ENCODE results near the gene GALNT17.
A peak's percentile ranks its signal among the peaks of the same experiment; 100 is the strongest.

The GALNT17 gene

GRCh38 chr7:71598553-71598952 is 466.6 kb downstream of the GALNT17 start:
- Histone ChIP-seq H3K4ac (ENCODE audit: low read depth in 1 of 2, low read length in 2 of 2) (no peak overlapping the region), H3K36me3 (ENCODE audit: control insufficient read depth in 1 of 2, insufficient read depth in 2 of 2, low read depth in 1 of 2, low read length in 2 of 2) (no peaks in the 10 kb centered on the region), H3K9me3 (ENCODE audit: control insufficient read depth, low read length) (peaks cover 4% of the 10 kb centered on the region), H2BK12ac (ENCODE audit: low read length in 2 of 2) (no peak overlapping the region), H2BK15ac (ENCODE audit: low read depth, poor library complexity, severe bottlenecking) (no peak overlapping the region), H2BK120ac (ENCODE audit: low read depth, low read length) (no peak overlapping the region), H3K9ac (ENCODE audit: low read length) (no peak overlapping the region), H4K91ac (ENCODE audit: low read length) (no peak overlapping the region), H2BK5ac (ENCODE audit: low read depth, low read length, poor library complexity, severe bottlenecking) (no peak overlapping the region), H3K4me3 (ENCODE audit: insufficient read depth in 1 of 2, low read depth in 1 of 2, low read length in 2 of 2) (no peak overlapping the region), H3K18ac (ENCODE audit: low read depth in 1 of 2, low read length in 2 of 2) (no peak overlapping the region), H3K27me3 (ENCODE audit: control insufficient read depth in 1 of 2, insufficient read depth in 1 of 2, low read length in 2 of 2) (peaks cover 0 to 30% of the 10 kb centered on the region in 2 experiments), H3K4me1 (ENCODE audit: control insufficient read depth, insufficient read depth, low read depth, low read length) (no peaks in the 10 kb centered on the region), H3K27ac (ENCODE audit: low read length, poor library complexity, severe bottlenecking) (no peak overlapping the region), H2AK5ac (ENCODE audit: low read length, severe bottlenecking) (no peak overlapping the region), H3K4me2 (ENCODE audit: low read length, poor library complexity, severe bottlenecking) (no peak overlapping the region), H2AFZ (ENCODE audit: low read depth, low read length) (no peak overlapping the region), H3K23ac (ENCODE audit: low read length in 2 of 2) (no peak overlapping the region), H3K14ac (ENCODE audit: low read length in 2 of 2) (no peak overlapping the region), H4K8ac (ENCODE audit: low read length) (no peak overlapping the region), H3K79me1 (replicated peaks; ENCODE audit: low read length, poor library complexity, severe bottlenecking) (no peaks in the 10 kb centered on the region)
- WGBS = 83% methylated on average over 6 of the region's 6 CpGs
- no peak for DNase-seq

- H3K27ac ChIP-seq (ENCODE audit: low read length, poor library complexity, severe bottlenecking) = no peak overlapping the region
- H3K18ac ChIP-seq (ENCODE audit: low read depth in 1 of 2, low read length in 2 of 2) = no peak overlapping the region
- no peaks in the 10 kb centered on the region for H3K4me1 ChIP-seq (ENCODE audit: control insufficient read depth, insufficient read depth, low read depth, low read length)
- no peak overlapping the region for H2AK5ac ChIP-seq (ENCODE audit: low read length, severe bottlenecking)
- no peak overlapping the region for H2AFZ ChIP-seq (ENCODE audit: low read depth, low read length)
- no peak overlapping the region for H4K91ac ChIP-seq (ENCODE audit: low read length)
- H3K27me3 ChIP-seq (ENCODE audit: control insufficient read depth in 1 of 2, insufficient read depth in 1 of 2, low read length in 2 of 2) = peaks cover 0 to 38% of the 10 kb centered on the region in 2 experiments
- DNase-seq = no peak
- no peak overlapping the region for H3K23ac ChIP-seq (ENCODE audit: low read length in 2 of 2)
- H2BK5ac ChIP-seq (ENCODE audit: low read depth, low read length, poor library complexity, severe bottlenecking) = no peak overlapping the region
- 53% methylated on average over 6 of the region's 6 CpGs for WGBS
- H3K9ac ChIP-seq (ENCODE audit: low read length) = no peak overlapping the region
- no peak overlapping the region for H3K4ac ChIP-seq (ENCODE audit: low read depth in 1 of 2, low read length in 2 of 2)
- H3K36me3 ChIP-seq (ENCODE audit: control insufficient read depth in 1 of 2, insufficient read depth in 2 of 2, low read depth in 1 of 2, low read length in 2 of 2) = no peaks in the 10 kb centered on the region
- no peak overlapping the region for H2BK15ac ChIP-seq (ENCODE audit: low read depth, poor library complexity, severe bottlenecking)
- H2BK12ac ChIP-seq (ENCODE audit: low read length in 2 of 2) = no peak overlapping the region
- H2BK120ac ChIP-seq (ENCODE audit: low read depth, low read length) = no peak overlapping the region
- no peak overlapping the region for H3K4me3 ChIP-seq (ENCODE audit: insufficient read depth in 1 of 2, low read depth in 1 of 2, low read length in 2 of 2)
- H3K79me1 ChIP-seq (replicated peaks; ENCODE audit: low read length, poor library complexity, severe bottlenecking) = no peaks in the 10 kb centered on the region
- H3K9me3 ChIP-seq (ENCODE audit: control insufficient read depth, low read length) = peaks cover 4% of the 10 kb centered on the region
- no peak overlapping the region for H3K4me2 ChIP-seq (ENCODE audit: low read length, poor library complexity, severe bottlenecking)
- no peak overlapping the region for H3K14ac ChIP-seq (ENCODE audit: low read length in 2 of 2)
- no peak overlapping the region for H4K8ac ChIP-seq (ENCODE audit: low read length)
Measured at GRCh38 chr7:71601851-71602250, 469.9 kb downstream of the GALNT17 start.

- H3K4me1 ChIP-seq (ENCODE audit: control insufficient read depth, insufficient read depth, low read depth, low read length) = no peaks in the 10 kb centered on the region
- H2AFZ ChIP-seq (ENCODE audit: low read depth, low read length) = no peak overlapping the region
- peaks cover 0 to 28% of the 10 kb centered on the region in 2 experiments for H3K27me3 ChIP-seq (ENCODE audit: control insufficient read depth in 1 of 2, insufficient read depth in 1 of 2, low read length in 2 of 2)
- H3K36me3 ChIP-seq (ENCODE audit: control insufficient read depth in 1 of 2, insufficient read depth in 2 of 2, low read depth in 1 of 2, low read length in 2 of 2) = no peaks in the 10 kb centered on the region
- H3K79me1 ChIP-seq (replicated peaks; ENCODE audit: low read length, poor library complexity, severe bottlenecking) = no peaks in the 10 kb centered on the region
- H2BK120ac ChIP-seq (ENCODE audit: low read depth, low read length) = no peak overlapping the region
- 82% methylated on average over 9 of the region's 9 CpGs for WGBS
- no peak overlapping the region for H4K91ac ChIP-seq (ENCODE audit: low read length)
- H2BK15ac ChIP-seq (ENCODE audit: low read depth, poor library complexity, severe bottlenecking) = no peak overlapping the region
- H3K27ac ChIP-seq (ENCODE audit: low read length, poor library complexity, severe bottlenecking) = no peak overlapping the region
- no peak overlapping the region for H2BK5ac ChIP-seq (ENCODE audit: low read depth, low read length, poor library complexity, severe bottlenecking)
- no peak overlapping the region for H3K4me3 ChIP-seq (ENCODE audit: insufficient read depth in 1 of 2, low read depth in 1 of 2, low read length in 2 of 2)
- H3K4me2 ChIP-seq (ENCODE audit: low read length, poor library complexity, severe bottlenecking) = no peak overlapping the region
- H3K14ac ChIP-seq (ENCODE audit: low read length in 2 of 2) = no peak overlapping the region
- no peak overlapping the region for H3K23ac ChIP-seq (ENCODE audit: low read length in 2 of 2)
- H3K9me3 ChIP-seq (ENCODE audit: control insufficient read depth, low read length) = peaks cover 10% of the 10 kb centered on the region
- H3K18ac ChIP-seq (ENCODE audit: low read depth in 1 of 2, low read length in 2 of 2) = no peak overlapping the region
- H3K4ac ChIP-seq (ENCODE audit: low read depth in 1 of 2, low read length in 2 of 2) = no peak overlapping the region
- no peak overlapping the region for H4K8ac ChIP-seq (ENCODE audit: low read length)
- DNase-seq = no peak
- no peak overlapping the region for H3K9ac ChIP-seq (ENCODE audit: low read length)
- no peak overlapping the region for H2AK5ac ChIP-seq (ENCODE audit: low read length, severe bottlenecking)
- H2BK12ac ChIP-seq (ENCODE audit: low read length in 2 of 2) = no peak overlapping the region
Measured at GRCh38 chr7:71604818-71605414, 473.0 kb downstream of the GALNT17 start.

GRCh38 chr7:71611986-71612385 is 480.0 kb downstream of the GALNT17 start:
- Histone ChIP-seq H3K14ac (ENCODE audit: low read length in 2 of 2) (no peak overlapping the region), H3K23ac (ENCODE audit: low read length in 2 of 2) (no peak overlapping the region), H4K8ac (ENCODE audit: low read length) (no peak overlapping the region), H3K36me3 (ENCODE audit: control insufficient read depth in 1 of 2, insufficient read depth in 2 of 2, low read depth in 1 of 2, low read length in 2 of 2) (no peaks in the 10 kb centered on the region), H3K79me1 (replicated peaks; ENCODE audit: low read length, poor library complexity, severe bottlenecking) (no peaks in the 10 kb centered on the region), H2BK5ac (ENCODE audit: low read depth, low read length, poor library complexity, severe bottlenecking) (no peak overlapping the region), H4K91ac (ENCODE audit: low read length) (no peak overlapping the region), H3K9me3 (ENCODE audit: control insufficient read depth, low read length) (peaks cover 6% of the 10 kb centered on the region), H2BK15ac (ENCODE audit: low read depth, poor library complexity, severe bottlenecking) (no peak overlapping the region), H2BK120ac (ENCODE audit: low read depth, low read length) (no peak overlapping the region), H3K18ac (ENCODE audit: low read depth in 1 of 2, low read length in 2 of 2) (no peak overlapping the region), H3K27me3 (ENCODE audit: control insufficient read depth in 1 of 2, insufficient read depth in 1 of 2, low read length in 2 of 2) (no peaks in the 10 kb centered on the region), H3K4me2 (ENCODE audit: low read length, poor library complexity, severe bottlenecking) (no peak overlapping the region), H3K9ac (ENCODE audit: low read length) (no peak overlapping the region), H2BK12ac (ENCODE audit: low read length in 2 of 2) (no peak overlapping the region), H2AK5ac (ENCODE audit: low read length, severe bottlenecking) (no peak overlapping the region), H2AFZ (ENCODE audit: low read depth, low read length) (no peak overlapping the region), H3K27ac (ENCODE audit: low read length, poor library complexity, severe bottlenecking) (peak overlapping the region; percentile 10), H3K4me3 (ENCODE audit: insufficient read depth in 1 of 2, low read depth in 1 of 2, low read length in 2 of 2) (no peak overlapping the region), H3K4me1 (ENCODE audit: control insufficient read depth, insufficient read depth, low read depth, low read length) (no peaks in the 10 kb centered on the region), H3K4ac (ENCODE audit: low read depth in 1 of 2, low read length in 2 of 2) (no peak overlapping the region)
- 56% methylated on average over 2 of the region's 2 CpGs for WGBS
- no peak for DNase-seq
